CD4-positive, CD25-positive, alpha-beta regulatory T cell (primary cell): ENCODE data around the gene KDM4B. TPM values are rescaled to one million over a fixed set of nuclear protein-coding genes. Genes with fewer than 3 reads are reported as not detected.

Experiments used
- ATAC-seq, 2 donors: fragments of 150-1000 bp; cut with Tn5 transposase; one replicate each; pipeline ENCODE4 v1.10.0; 2021; ENCODE audit warnings: low read depth in 2 of 2, moderate number of reproducible peaks in 2 of 2, moderate library complexity in 1 of 2
- DNase-seq, 3 donors: peaks; one replicate each; pipeline versions ENCODE4 v3.0.0 to v3.0.0-alpha.2; 2012 to 2022; ENCODE audit warnings: mixed read lengths in 1 of 3
- H3K27ac ChIP-seq: one replicate; pipeline ENCODE4 v1.7.0; 2013; ENCODE audit warnings: mild to moderate bottlenecking, low read length; ENCODE audit not compliant: insufficient read depth, poor library complexity, severe bottlenecking
- H3K27me3 ChIP-seq: one replicate; pipeline ENCODE4 v1.7.0; 2013; ENCODE audit warnings: low read length; ENCODE audit not compliant: control insufficient read depth, insufficient read depth
- H3K36me3 ChIP-seq: one replicate; pipeline ENCODE4 v1.7.0; 2013; ENCODE audit warnings: mild to moderate bottlenecking, low read length, moderate library complexity; ENCODE audit not compliant: control insufficient read depth, insufficient read depth
- H3K4me1 ChIP-seq: 2 replicates; pipeline ENCODE4 v1.7.0; 2013; ENCODE audit warnings: mild to moderate bottlenecking, low read length; ENCODE audit not compliant: insufficient read depth, control insufficient read depth, poor library complexity, severe bottlenecking
- H3K4me3 ChIP-seq: one replicate; pipeline ENCODE4 v1.7.0; 2013; ENCODE audit warnings: low read depth, mild to moderate bottlenecking, low read length, moderate library complexity
- H3K9me3 ChIP-seq, 2 experiments: 1 replicate in 1 of 2; 2 replicates in 1 of 2; pipeline ENCODE4 v1.7.0; 2013; ENCODE audit warnings: low read length in 2 of 2, mild to moderate bottlenecking in 1 of 2, moderate library complexity in 1 of 2; ENCODE audit not compliant: control insufficient read depth in 2 of 2
- H3K27ac Mint-ChIP-seq, 3 donors: one replicate each; pipeline ENCODE4 v1.8.0; 2020 to 2022; ENCODE audit warnings: mild to moderate bottlenecking in 3 of 3, mixed read lengths in 3 of 3, moderate library complexity in 2 of 3
- H3K27me3 Mint-ChIP-seq: one replicate; pipeline ENCODE4 v1.8.0; 2022; ENCODE audit warnings: mild to moderate bottlenecking, mixed read lengths
- H3K36me3 Mint-ChIP-seq: one replicate; pipeline ENCODE4 v1.8.0; 2020; ENCODE audit warnings: mixed read lengths
- H3K4me1 Mint-ChIP-seq, 4 donors: one replicate each; pipeline ENCODE4 v1.8.0; 2020 to 2022; ENCODE audit warnings: mixed read lengths in 4 of 4, mild to moderate bottlenecking in 1 of 4
- H3K4me3 Mint-ChIP-seq, 4 donors: one replicate each; pipeline ENCODE4 v1.8.0; 2020 to 2022; ENCODE audit warnings: mild to moderate bottlenecking in 4 of 4, mixed read lengths in 4 of 4, moderate library complexity in 3 of 4
- H3K9me3 Mint-ChIP-seq, 7 donors: one replicate each; pipeline ENCODE4 v1.8.0; 2020 to 2022; ENCODE audit warnings: mixed read lengths in 7 of 7, mild to moderate bottlenecking in 3 of 7, moderate library complexity in 2 of 7
- polyA plus RNA-seq, 4 donors: library from polyadenylated mRNA; unstranded; fragments of 300-500 nt; fragmentation: Illumina TruSeq; gene quantifications; one replicate each; pipeline ENCODE4 v1.2.3, GENCODE V29; 2021
- total RNA-seq: library from RNA; stranded (reverse); gene quantifications from one replicate; pipeline ENCODE4 v1.2.3, GENCODE V29; 2022

The KDM4B gene
- total and polyA plus RNA-seq, 5 donors from 2014 or later: 6.3 to 70.0 (median 8.6) TPM

DNA sequence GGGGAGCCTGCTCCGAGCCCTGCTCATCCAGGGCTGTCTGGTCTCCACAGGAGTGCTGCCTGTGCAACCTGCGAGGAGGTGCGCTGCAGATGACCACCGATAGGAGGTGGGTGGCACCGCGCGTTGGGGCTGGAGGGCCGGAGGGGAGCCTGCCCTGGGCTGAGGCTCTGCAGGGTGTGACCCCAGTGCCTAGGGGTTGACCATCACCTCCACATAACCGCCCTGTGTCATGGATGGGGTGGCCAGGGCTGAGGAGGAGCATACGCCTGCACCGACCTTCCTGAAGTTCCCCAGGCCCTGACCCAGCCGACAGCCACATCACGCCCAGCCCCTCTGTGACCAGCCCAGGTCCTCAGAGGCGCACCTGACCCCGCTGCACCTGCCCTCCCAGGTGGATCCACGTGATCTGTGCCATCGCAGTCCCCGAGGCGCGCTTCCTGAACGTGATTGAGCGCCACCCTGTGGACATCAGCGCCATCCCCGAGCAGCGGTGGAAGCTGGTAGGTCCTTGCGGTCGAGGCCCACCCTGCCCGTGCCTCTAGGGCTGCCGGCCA, 168.7 kb downstream of the KDM4B start:
- no peak overlapping the region for H3K27ac ChIP-seq
- H3K27me3 ChIP-seq: no peaks in the 10 kb centered on the region
- Mint-ChIP-seq H3K4me3 (peak overlapping the region in 2 of 4 donors; percentile 86 to 90), H3K27ac (peak overlapping the region in 1 of 3 donors; percentile 36), H3K36me3 (peaks cover 26% of the 10 kb centered on the region), H3K9me3 (no peaks in the 10 kb centered on the region), H3K27me3 (peaks cover 5% of the 10 kb centered on the region), H3K4me1 (peaks cover 0 to 61% (median 21%) of the 10 kb centered on the region in 4 donors)
- DNase-seq (no peak), ATAC-seq (no peak)
- H3K9me3 ChIP-seq: no peaks in the 10 kb centered on the region
- H3K4me3 ChIP-seq: no peak overlapping the region
- peaks cover 29% of the 10 kb centered on the region for H3K36me3 ChIP-seq
- peaks cover 40% of the 10 kb centered on the region for H3K4me1 ChIP-seq

DNA sequence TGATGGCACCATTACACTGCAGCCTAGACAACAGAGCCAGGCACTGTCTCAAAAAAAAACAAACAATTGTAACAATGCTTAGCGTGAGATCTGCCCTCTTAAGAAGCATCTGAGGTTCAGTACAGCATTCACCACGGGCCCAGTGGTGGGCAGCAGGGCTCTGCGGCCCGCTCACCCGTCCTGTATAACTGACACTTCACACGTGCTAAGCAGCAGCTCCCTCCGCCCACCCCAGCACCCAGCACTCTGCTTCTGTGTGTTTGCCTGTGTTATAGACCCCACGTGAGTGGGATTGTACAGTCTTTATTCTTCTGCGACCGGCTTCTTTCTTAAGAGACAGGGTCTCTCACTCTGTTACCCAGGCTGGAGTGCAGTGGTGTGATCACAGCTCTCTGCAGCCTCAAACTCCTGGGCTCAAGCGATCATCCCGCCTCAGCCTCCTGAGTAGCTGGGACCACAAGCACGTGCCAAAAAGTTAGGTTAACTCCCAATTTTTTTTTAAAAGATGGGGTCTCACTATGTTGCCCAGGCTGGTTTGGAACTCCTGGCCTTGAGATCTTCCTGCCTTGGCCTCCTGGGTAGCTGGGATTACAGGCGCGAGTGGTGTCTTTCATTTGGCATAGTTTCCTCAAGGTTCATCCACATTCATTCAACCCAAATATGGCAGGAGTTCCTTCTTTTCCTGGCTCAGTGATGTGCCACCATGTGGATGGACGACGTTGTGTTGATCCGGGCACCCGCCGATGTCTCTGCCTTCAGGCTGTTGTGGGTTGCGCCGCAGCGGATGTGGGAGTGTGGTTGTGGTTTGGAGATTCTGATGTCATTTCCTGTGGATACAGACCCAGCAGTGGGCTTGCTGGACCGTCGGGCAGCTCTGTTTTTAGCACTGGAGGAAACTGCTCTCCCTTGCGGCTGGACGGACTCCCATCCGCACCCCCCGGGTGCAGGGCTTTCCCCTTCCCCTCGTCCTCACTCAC, 170.0 kb downstream of the KDM4B start:
- ATAC-seq: peak; percentile 79 to 89
- peaks cover 32% of the 10 kb centered on the region for H3K4me1 ChIP-seq

DNA sequence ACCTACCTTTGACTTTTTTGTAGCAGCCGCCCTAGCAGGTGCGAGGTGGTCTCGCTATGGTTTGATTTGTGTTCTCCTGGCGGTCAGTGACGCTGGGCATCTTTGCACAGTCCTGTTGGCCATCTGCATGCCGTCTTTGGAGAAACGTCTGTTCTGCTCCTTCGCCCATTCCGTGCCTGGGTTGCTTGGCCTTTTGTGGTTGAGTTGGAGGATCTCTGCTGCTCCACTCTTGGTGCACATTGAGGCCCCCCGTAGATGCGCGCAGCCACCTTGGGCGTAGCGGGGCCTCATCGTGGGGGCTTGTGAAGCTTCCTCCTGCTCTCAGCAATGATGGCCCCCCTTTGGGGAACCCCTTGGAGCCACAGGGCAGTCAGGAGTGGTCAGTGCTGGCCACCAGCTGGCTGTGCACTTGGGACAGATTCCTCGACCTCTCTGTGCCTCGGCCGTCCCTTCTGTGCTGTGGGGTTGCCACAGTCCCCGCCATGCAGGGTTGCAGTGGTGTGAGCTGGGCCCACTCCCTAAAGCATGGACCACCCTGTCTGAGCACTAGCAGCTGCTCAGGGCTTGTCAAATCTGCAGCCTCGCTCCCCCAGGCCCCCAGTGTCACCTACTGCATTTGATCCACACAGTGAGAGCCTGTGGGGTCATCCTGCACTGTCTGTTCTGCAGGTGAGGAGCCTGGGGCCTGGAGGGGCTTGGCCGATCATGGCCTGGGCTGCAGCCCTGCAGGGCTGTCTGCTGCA, 170.8 kb downstream of the KDM4B start:
- Histone ChIP-seq H3K27ac (no peak overlapping the region), H3K4me3 (peak overlapping the region; percentile 51), H3K9me3 (no peaks in the 10 kb centered on the region), H3K36me3 (peaks cover 22% of the 10 kb centered on the region), H3K4me1 (peaks cover 32% of the 10 kb centered on the region), H3K27me3 (no peaks in the 10 kb centered on the region)
- H3K4me1 Mint-ChIP-seq: peaks cover 0 to 54% (median 25%) of the 10 kb centered on the region in 4 donors
- H3K27me3 Mint-ChIP-seq: peaks cover 5% of the 10 kb centered on the region
- H3K4me3 Mint-ChIP-seq: peak overlapping the region; percentile 81 to 90 (median 87)
- no peak for DNase-seq
- peak overlapping the region in 2 of 3 donors; percentile 97 to 98 for H3K27ac Mint-ChIP-seq
- H3K36me3 Mint-ChIP-seq: peaks cover 23% of the 10 kb centered on the region
- ATAC-seq: no peak
- H3K9me3 Mint-ChIP-seq: no peaks in the 10 kb centered on the region

More for the DNA sequence above, 170.0 kb downstream of the KDM4B start:
- H3K36me3 ChIP-seq: peaks cover 27% of the 10 kb centered on the region
- no peaks in the 10 kb centered on the region for H3K9me3 ChIP-seq
- peak; percentile 68 to 93 (median 85) for DNase-seq
- H3K27ac ChIP-seq: peak overlapping the region; percentile 57
- peak overlapping the region; percentile 81 to 90 (median 87) for H3K4me3 Mint-ChIP-seq
- H3K27ac Mint-ChIP-seq: peak overlapping the region in 2 of 3 donors; percentile 97 to 98
- H3K27me3 ChIP-seq: no peaks in the 10 kb centered on the region
- peaks cover 26% of the 10 kb centered on the region for H3K36me3 Mint-ChIP-seq
- H3K4me3 ChIP-seq: peak overlapping the region; percentile 51
- H3K27me3 Mint-ChIP-seq: peaks cover 5% of the 10 kb centered on the region
- H3K9me3 Mint-ChIP-seq: no peaks in the 10 kb centered on the region
- H3K4me1 Mint-ChIP-seq: peaks cover 0 to 62% (median 25%) of the 10 kb centered on the region in 4 donors

DNA sequence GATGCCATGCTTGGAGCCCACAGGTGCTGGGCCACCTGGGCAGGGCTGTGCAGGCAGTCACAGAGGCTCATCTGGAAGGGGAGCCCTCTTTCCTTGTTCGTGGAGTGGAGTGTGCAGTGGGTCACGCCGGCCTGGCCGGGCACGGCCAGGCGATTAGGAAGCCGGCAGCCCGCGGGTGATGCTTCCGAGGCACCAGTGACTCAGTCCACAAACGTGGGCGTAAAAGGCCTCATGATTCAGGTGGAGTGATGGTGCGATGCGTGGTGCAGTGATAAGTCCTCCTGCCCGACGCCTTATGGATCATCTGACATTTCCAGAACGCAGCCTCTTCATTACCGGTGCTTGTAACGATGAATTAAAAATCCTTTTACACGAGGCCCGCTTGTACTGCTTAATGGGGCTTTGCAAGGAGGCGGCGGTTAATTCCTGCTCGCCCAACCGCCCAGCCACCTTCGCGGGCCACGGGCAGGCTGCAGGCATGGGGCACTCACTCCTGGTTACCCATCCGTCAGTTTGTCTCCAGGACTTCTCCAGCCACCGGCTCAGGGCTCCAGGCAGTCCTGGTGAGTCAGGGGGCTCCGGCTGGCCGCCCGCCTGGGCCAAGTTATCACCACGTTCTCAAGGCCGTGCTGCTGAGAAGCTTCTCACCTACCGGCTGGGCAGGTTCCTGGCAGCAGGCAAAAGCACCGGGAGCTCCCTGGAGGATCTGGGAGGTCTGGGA, 172.4 kb downstream of the KDM4B start:
- peaks cover 25% of the 10 kb centered on the region for H3K36me3 Mint-ChIP-seq
- no peak for ATAC-seq
- no peaks in the 10 kb centered on the region for H3K27me3 ChIP-seq

DNA sequence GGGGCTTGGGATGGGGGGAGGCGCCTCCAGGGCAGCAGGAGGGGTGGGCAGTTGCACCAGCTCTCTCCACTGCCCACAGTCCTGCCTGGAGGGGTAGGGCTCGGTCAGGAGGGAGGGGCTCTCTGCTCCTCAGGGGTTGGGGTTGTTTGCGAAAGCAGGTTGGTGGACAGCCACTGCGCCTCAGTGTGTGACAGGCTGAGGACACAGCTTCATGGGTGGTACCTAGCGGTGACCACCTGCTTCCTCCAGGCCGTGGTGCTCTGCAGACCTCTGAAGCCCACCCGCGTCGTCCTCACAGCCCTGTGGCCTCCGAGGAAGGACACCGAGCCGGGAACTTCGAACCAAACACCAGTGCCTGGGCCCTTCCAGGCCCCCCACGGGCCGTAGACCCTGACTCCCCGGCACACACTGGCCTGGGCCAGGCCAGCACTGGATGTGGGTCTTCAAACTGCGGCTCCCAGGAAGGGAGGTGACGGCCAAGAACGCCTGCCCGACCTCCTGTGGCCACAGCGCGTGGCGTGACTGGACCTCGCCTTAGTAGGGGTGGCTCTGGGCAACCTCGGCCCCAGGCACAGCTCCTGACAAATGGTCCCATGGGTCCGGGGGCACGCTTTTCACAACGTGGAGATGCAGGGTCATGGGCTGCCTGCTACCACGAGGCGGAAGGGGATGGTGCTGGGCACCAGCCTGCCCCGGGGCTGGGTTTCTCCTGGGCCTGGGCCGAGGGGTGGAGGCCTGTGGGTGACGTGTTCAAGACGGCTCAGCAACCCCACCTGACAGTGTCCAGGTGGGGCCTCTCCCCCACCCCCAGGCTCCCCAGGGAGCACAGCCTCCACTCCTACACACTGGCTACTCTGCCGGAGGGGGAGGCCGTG, 173.2 kb downstream of the KDM4B start:
- H3K4me1 ChIP-seq: peaks cover 32% of the 10 kb centered on the region
- Mint-ChIP-seq H3K27ac (no peak overlapping the region), H3K36me3 (peaks cover 28% of the 10 kb centered on the region), H3K4me3 (peak overlapping the region in 1 of 4 donors; percentile 29), H3K4me1 (peaks cover 0 to 45% (median 25%) of the 10 kb centered on the region in 4 donors), H3K27me3 (peaks cover 5% of the 10 kb centered on the region), H3K9me3 (no peaks in the 10 kb centered on the region)
- H3K27me3 ChIP-seq: no peaks in the 10 kb centered on the region
- DNase-seq: no peak
- H3K36me3 ChIP-seq: peaks cover 25% of the 10 kb centered on the region
- no peak overlapping the region for H3K4me3 ChIP-seq
- H3K27ac ChIP-seq: no peak overlapping the region
- H3K9me3 ChIP-seq: no peaks in the 10 kb centered on the region
- ATAC-seq: no peak

More for the DNA sequence above, 172.4 kb downstream of the KDM4B start:
- H3K36me3 ChIP-seq: peaks cover 28% of the 10 kb centered on the region
- H3K4me3 ChIP-seq: no peak overlapping the region
- H3K9me3 Mint-ChIP-seq: no peaks in the 10 kb centered on the region
- no peak overlapping the region for H3K4me3 Mint-ChIP-seq
- H3K27ac Mint-ChIP-seq: no peak overlapping the region
- H3K27ac ChIP-seq: no peak overlapping the region
- peaks cover 0 to 45% (median 25%) of the 10 kb centered on the region in 4 donors for H3K4me1 Mint-ChIP-seq
- no peaks in the 10 kb centered on the region for H3K9me3 ChIP-seq
- DNase-seq: no peak
- H3K27me3 Mint-ChIP-seq: peaks cover 5% of the 10 kb centered on the region
- peaks cover 32% of the 10 kb centered on the region for H3K4me1 ChIP-seq

DNA sequence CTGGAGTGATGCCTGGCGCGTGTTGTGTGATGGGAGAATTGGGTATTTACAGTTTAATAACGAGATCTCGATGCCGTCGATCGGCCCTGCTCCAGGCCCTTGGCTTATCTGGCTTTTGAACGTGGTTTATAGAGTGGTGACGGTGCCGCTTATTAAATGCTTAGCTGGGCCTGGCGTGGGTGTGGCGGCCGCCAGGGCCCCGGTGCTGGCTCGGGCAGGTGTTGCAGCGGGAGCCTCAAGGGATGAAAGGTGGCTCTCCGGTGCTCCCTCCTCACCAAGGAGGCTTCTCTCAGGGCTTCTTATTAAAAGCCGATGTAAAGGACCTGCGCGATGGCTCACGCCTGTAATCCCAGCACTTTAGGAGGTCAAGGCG, 173.8 kb downstream of the KDM4B start:
- ATAC-seq: no peak
- Histone ChIP-seq H3K36me3 (peaks cover 22% of the 10 kb centered on the region), H3K27me3 (no peaks in the 10 kb centered on the region), H3K4me1 (peaks cover 26% of the 10 kb centered on the region), H3K4me3 (no peak overlapping the region), H3K27ac (no peak overlapping the region), H3K9me3 (no peaks in the 10 kb centered on the region)
- Mint-ChIP-seq H3K4me3 (peak overlapping the region in 1 of 4 donors; percentile 29), H3K4me1 (peaks cover 0 to 41% (median 24%) of the 10 kb centered on the region in 4 donors), H3K36me3 (peaks cover 30% of the 10 kb centered on the region), H3K27me3 (peaks cover 5% of the 10 kb centered on the region), H3K9me3 (no peaks in the 10 kb centered on the region), H3K27ac (no peak overlapping the region)
- DNase-seq: no peak
